HG02852 (cell line): ENCODE data around the gene TUBGCP5.
"Not testable (repeated sequence)": the region's sequence is repeated elsewhere in the genome, so short reads cannot be mapped to it uniquely, and the experiment has no call there.

ENCODE experiments used
- ATAC-seq: cut with Tn5 transposase; IDR thresholded peaks from one replicate; pipeline ENCODE4 v1.9.1; 2021; ENCODE audit warnings: mild to moderate bottlenecking, moderate library complexity; ENCODE audit not compliant: unreplicated experiment

TUBGCP5 gene

GRCh38 chr15:23039143-23039916 lies at the start of gene TUBGCP5:
TUBGCP5 (minus strand) TSS chr15:23039569; CDS start chr15:23039543, 26 bp downstream.
- ATAC-seq = peak; percentile 94

- ATAC-seq = no peak
Measured at GRCh38 chr15:23083115-23083514, 43.7 kb upstream of the TUBGCP5 start.

GRCh38 chr15:23081996-23082737 lies 42.8 kb upstream of the TUBGCP5 start:
- ATAC-seq = not testable (repeated sequence)

GRCh38 chr15:23081271-23081670 lies 41.9 kb upstream of the TUBGCP5 start:
- no peak for ATAC-seq

DNA sequence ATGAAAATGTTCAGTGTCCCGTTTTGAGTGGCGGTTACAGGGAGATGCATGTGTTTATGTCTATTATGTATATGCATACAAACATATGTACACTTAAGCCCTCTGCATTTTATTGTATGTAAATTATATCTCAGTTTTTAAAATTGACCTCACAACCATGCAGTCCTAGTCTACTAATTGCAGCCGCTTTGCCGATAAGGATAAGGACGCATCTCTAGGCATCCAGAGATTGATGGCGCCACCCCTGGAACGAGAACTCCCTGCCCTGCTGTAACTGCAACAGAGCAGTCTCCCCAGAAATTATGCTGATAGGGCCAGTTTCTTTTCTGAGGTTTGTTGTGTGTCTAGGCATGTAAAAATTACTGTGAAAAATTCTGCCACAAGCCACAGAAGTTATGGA lies 40.4 kb upstream of the TUBGCP5 start:
- no peak for ATAC-seq

- no peak for ATAC-seq
Measured at GRCh38 chr15:23075927-23076326, 36.6 kb upstream of the TUBGCP5 start.

DNA sequence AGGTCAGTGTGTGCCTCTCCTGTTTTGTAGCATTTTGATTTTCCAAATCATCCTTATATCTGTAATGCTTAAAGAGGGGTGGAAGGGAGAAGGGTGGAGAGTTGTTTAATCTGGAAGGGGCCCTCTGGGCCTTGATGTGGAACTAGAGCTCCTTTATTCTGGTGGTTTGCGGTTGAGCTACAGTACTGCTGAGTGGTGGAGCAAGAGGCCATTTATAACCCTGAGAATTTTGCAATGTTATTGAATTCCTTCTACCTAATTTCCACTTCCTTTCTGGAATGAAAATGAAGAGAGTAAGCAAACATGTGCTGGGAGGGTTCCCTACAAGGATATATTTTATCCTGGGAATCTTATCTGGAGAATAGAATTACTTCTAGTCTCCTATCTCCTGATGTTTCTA lies 35.3 kb upstream of the TUBGCP5 start:
- ATAC-seq = no peak

GRCh38 chr15:23073890-23074646 lies 34.7 kb upstream of the TUBGCP5 start:
- no peak for ATAC-seq

DNA sequence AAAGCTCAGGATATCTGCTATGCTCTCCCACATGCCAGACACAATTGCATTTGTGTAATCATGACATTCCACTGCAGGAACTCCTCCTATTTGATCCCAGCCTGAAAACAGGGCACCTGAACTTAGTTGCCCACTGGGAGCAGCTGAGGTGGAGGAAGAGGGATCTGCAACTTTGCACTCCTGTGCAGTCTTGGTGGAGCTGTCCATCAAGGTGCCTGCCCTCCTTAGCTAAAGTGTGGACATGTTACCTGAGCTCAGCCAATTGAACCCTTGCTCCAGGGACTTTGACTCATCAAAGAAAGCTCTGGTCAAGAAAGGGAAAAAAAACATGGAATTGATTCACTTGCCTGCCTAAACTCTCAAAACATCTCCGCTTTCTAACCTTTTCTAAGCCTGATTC lies 33.3 kb upstream of the TUBGCP5 start:
- ATAC-seq = no peak

DNA sequence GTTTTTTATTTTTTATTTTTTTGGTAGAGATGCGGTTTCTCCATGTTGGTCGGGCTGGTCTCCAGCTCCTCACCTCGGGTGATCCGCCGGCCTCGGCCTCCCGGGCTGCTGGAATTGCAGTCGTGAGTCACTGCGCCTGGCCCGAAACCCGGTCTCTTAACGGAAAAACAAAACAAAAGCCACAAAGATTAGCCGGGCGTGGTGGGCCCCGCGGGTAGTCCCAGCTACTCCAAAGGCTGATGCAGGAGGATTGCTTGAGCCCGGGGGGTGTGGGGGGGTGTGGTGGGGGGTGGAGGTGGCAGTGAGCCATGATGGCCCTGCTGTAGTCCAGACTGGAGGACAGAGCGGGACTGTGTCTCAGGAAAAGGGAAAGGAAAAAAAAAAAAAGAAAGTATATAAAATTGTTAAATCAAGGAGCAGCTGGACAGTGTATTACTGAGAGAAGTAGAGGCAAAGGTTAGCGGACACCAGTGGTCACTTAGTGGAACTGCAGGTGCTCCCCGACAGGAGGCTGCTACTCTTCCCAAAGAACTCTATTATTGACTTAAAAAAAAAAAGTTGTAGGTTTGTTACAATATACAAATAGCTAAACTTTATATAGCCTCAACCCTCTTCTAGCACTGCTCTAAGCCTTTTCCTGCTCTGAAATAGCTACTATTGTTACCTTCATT lies 30.3 kb upstream of the TUBGCP5 start:
- ATAC-seq = no peak

- ATAC-seq = no peak
Measured at GRCh38 chr15:23067416-23067815, 28.0 kb upstream of the TUBGCP5 start.

DNA sequence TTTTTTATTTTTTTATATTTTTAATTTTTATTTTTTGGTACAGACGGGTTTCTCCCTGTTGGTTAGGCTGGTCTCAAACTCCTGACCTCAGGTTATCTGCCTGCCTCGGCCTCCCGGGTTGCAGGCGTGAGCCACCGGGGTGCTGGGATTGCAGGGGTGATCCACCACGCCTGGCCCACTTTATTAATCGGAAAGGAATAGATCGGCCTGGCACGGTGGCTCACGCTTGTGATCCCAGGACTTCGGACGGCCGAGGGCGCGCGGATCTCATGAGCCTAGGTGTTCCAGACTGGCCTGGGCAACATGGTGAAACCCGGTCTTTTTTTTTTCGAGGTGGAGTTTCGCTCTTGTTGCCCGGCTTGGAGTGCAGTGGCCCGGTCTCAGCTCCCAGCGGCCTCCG lies 26.5 kb upstream of the TUBGCP5 start:
- ATAC-seq = no peak

DNA sequence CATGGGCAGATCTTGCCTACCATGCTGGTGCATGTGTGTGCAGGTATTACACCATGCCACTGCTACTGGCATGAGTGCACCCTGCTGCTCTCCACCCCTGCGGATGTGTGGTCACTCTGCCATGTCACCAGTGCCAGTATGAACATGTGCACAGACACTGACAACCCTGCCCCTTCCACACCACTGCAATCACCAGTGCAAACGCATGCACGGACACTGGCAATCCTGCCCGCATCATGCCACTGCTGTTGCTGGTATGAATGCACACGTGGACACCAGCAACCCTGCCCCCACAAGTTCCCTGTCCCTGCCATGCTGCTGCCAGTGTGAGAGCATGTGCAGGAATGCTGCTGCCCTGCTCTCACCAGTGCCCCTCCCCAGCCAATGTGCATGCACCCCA lies 24.8 kb upstream of the TUBGCP5 start:
- no peak for ATAC-seq

DNA sequence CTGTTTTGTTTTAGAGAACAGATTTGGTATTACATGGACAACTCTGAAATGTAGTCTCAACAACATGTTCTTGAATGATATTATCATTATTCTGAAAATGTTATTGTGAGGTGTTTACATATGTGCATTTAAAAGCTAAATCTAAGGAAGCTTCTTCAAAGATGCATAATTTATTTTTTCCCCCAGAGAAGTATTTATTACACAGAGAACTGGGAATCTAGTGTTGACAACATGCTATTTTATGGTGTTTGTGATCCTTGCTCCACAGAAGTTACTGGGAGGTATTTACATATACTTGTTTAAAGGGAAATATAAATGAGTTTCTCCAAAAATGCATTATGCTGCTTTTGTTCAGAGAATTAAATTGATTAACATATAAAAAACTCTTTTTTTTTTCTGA lies 18.3 kb upstream of the TUBGCP5 start:
- no peak for ATAC-seq

- no peak for ATAC-seq
Measured at GRCh38 chr15:23055316-23055715, 15.9 kb upstream of the TUBGCP5 start.

- no peak for ATAC-seq
Measured at GRCh38 chr15:23052522-23052921, 13.2 kb upstream of the TUBGCP5 start.

DNA sequence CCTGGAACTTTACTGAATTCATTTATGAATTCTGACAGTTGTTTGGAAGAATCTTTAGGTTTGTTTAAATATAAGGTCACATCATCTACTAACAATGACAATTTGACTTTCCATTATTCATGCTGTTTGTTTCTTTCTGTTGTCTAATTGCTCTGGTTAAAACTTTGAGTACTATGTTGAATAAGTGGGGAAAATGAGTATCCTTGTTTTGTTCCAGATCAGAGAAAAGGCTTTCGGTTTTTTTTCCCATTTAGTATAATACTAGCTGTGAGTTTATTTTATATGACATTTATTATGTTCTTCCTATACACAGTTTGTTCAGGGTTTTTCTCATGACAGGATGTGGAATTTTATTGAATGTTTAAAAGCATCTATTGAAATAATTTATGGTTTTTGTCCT lies 11.3 kb upstream of the TUBGCP5 start:
- no peak for ATAC-seq

DNA sequence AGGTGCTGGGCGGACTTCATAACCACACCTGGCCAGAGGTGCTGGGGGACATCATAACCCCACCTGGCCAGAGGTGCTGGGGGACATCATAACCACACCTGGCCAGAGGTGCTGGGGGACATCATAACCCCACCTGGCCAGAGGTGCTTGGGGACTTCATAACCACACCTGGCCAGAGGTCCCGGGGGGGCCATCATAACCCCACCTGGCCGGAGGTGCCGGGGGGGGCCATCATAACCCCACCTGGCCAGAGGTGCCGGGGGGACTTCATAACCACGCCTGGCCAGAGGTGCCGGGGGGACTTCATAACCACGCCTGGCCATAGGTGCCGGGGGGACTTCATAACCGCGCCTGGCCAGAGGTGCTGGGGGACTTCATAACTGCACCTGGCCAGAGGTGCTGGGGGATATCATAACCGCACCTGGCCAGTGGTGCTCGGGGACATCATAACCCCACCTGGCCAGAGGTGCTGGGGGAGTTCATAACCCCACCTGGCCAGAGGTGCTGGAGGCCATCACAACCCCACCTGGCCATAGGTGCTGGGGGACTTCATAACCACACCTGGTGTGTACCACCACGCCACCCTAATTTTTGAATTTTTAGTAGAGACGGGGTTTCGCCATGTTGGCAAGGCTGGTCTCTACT lies 10.7 kb upstream of the TUBGCP5 start:
- no peak for ATAC-seq

- not testable (repeated sequence) for ATAC-seq
Measured at GRCh38 chr15:23048572-23049282, 9.4 kb upstream of the TUBGCP5 start.

DNA sequence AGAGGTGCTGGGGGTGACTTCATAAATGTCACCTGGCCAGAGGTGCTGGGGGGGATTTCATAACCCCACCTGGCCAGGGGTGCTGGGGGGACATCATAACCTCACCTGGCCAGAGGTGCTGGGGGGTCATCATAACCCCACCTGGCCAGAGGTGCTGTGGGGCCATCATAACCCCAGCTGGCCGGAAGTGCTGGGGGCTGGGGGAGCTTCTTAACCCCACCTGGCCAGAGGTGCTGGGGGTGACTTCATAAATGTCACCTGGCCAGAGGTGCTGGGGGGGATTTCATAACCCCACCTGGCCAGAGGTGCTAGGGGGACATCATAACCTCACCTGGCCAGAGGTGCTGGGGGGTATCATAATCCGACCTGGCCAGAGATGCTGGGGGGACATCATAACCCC lies 4.6 kb upstream of the TUBGCP5 start:
- not testable (repeated sequence) for ATAC-seq
